HS-27A (cell line): ENCODE data around the gene NCK2.
"Not testable (repeated sequence)": the region's sequence is repeated elsewhere in the genome, so short reads cannot be mapped to it uniquely, and the experiment has no call there.

Experiments
- DNase-seq: peaks from one replicate; pipeline ENCODE4 v3.0.0-alpha.2; 2012; ENCODE audit warnings: low read depth, missing footprints

NCK2 gene

GRCh38 chr2:105756435-105756834 is 11.7 kb downstream of the NCK2 start:
- no peak for DNase-seq

- DNase-seq, result not testable (repeated sequence)
Measured at GRCh38 chr2:105756865-105757264, 12.2 kb downstream of the NCK2 start.

- no peak for DNase-seq
Measured at GRCh38 chr2:105757433-105757832, 12.7 kb downstream of the NCK2 start.

GRCh38 chr2:105760191-105760590 is 15.5 kb downstream of the NCK2 start:
- no peak for DNase-seq

- no peak for DNase-seq
Measured at GRCh38 chr2:105760639-105761337, 16.1 kb downstream of the NCK2 start.

GRCh38 chr2:105761931-105762515 is 17.3 kb downstream of the NCK2 start:
- DNase-seq, result no peak

GRCh38 chr2:105763076-105763475 is 18.4 kb downstream of the NCK2 start:
- no peak for DNase-seq

GRCh38 chr2:105764059-105764458 is 19.3 kb downstream of the NCK2 start:
- DNase-seq, result no peak

GRCh38 chr2:105765415-105766299 is 20.9 kb downstream of the NCK2 start:
- DNase-seq, result no peak

- DNase-seq, result no peak
Measured at GRCh38 chr2:105766300-105766866, 21.7 kb downstream of the NCK2 start.

GRCh38 chr2:105768176-105768575 is 23.5 kb downstream of the NCK2 start:
- no peak for DNase-seq

GRCh38 chr2:105768961-105769452 is 24.3 kb downstream of the NCK2 start:
- DNase-seq, result no peak

GRCh38 chr2:105769504-105769903 is 24.8 kb downstream of the NCK2 start:
- DNase-seq, result no peak

- no peak for DNase-seq
Measured at GRCh38 chr2:105770149-105770548, 25.4 kb downstream of the NCK2 start.

- not testable (repeated sequence) for DNase-seq
Measured at GRCh38 chr2:105771291-105771690, 26.6 kb downstream of the NCK2 start.

- no peak for DNase-seq
Measured at GRCh38 chr2:105771836-105772235, 27.1 kb downstream of the NCK2 start.

- no peak for DNase-seq
Measured at GRCh38 chr2:105772362-105772761, 27.6 kb downstream of the NCK2 start.

GRCh38 chr2:105773568-105773967 is 28.9 kb downstream of the NCK2 start:
- no peak for DNase-seq

GRCh38 chr2:105774781-105775337 is 30.1 kb downstream of the NCK2 start:
- DNase-seq, result no peak

- DNase-seq, result no peak
Measured at GRCh38 chr2:105775809-105776559, 31.3 kb downstream of the NCK2 start.

- no peak for DNase-seq
Measured at GRCh38 chr2:105776560-105776928, 31.8 kb downstream of the NCK2 start.
